H9 (cell line): ENCODE results near the gene ADARB2. TPM values are rescaled to one million over a fixed set of nuclear protein-coding genes. Genes with fewer than 3 reads are reported as not detected.

Source experiments
- DNase-seq: peaks from one replicate; pipeline ENCODE4 v3.0.0-alpha.2; 2017
- H2AFZ ChIP-seq: one replicate; pipeline ENCODE4 v1.6.1; 2013; ENCODE audit warnings: mild to moderate bottlenecking, low read length, control low read depth, moderate library complexity
- H2AK5ac ChIP-seq: 2 replicates; pipeline ENCODE4 v1.6.1; 2013; ENCODE audit warnings: low read length, control low read depth, mixed read lengths; ENCODE audit not compliant: insufficient read length
- H2BK120ac ChIP-seq: one replicate; pipeline ENCODE4 v1.6.1; 2013; ENCODE audit warnings: low read depth, mild to moderate bottlenecking, low read length, control low read depth, inconsistent platforms; ENCODE audit not compliant: poor library complexity, severe bottlenecking
- H2BK12ac ChIP-seq: 2 replicates; pipeline ENCODE4 v1.6.1; 2013; ENCODE audit warnings: low read length, control low read depth, mixed read lengths, low read depth; ENCODE audit not compliant: insufficient read length
- H2BK15ac ChIP-seq: 2 replicates; pipeline ENCODE4 v1.6.1; 2013; ENCODE audit warnings: low read depth, low read length, control low read depth
- H2BK20ac ChIP-seq: one replicate; pipeline ENCODE4 v1.6.1; 2013; ENCODE audit warnings: low read depth, mild to moderate bottlenecking, low read length, control low read depth, inconsistent platforms; ENCODE audit not compliant: poor library complexity, severe bottlenecking
- H2BK5ac ChIP-seq: 2 replicates; pipeline ENCODE4 v1.6.1; 2013; ENCODE audit warnings: low read length, control low read depth, mixed read lengths; ENCODE audit not compliant: insufficient read length
- H3K14ac ChIP-seq: 2 replicates; pipeline ENCODE4 v1.6.1; 2013; ENCODE audit warnings: low read length, control low read depth; ENCODE audit not compliant: insufficient read depth
- H3K18ac ChIP-seq: 2 replicates; pipeline ENCODE4 v1.6.1; 2013; ENCODE audit warnings: low read depth, mild to moderate bottlenecking, mixed read lengths, low read length, control low read depth; ENCODE audit not compliant: insufficient read length
- H3K23ac ChIP-seq: 2 replicates; pipeline ENCODE4 v1.6.1; 2013; ENCODE audit warnings: low read length, control low read depth, mixed read lengths, low read depth; ENCODE audit not compliant: insufficient read length
- H3K23me2 ChIP-seq: 2 replicates; pipeline ENCODE4 v1.6.1; 2013; ENCODE audit warnings: low read depth, mild to moderate bottlenecking, mixed read lengths, low read length, control low read depth; ENCODE audit not compliant: insufficient read length, poor library complexity, severe bottlenecking
- H3K27ac ChIP-seq: 2 replicates; pipeline ENCODE4 v1.5.1; 2013; ENCODE audit warnings: low read length, control low read depth, mixed read lengths, low read depth; ENCODE audit not compliant: insufficient read length
- H3K27me3 ChIP-seq: 2 replicates; pipeline ENCODE4 v1.6.1; 2013; ENCODE audit warnings: low read length, control low read depth, inconsistent platforms; ENCODE audit not compliant: insufficient read depth
- H3K4ac ChIP-seq: 2 replicates; pipeline ENCODE4 v1.6.1; 2013; ENCODE audit warnings: low read depth, mild to moderate bottlenecking, control low read depth, inconsistent platforms, low read length, moderate library complexity
- H3K4me1 ChIP-seq: 2 replicates; pipeline ENCODE4 v1.6.1; 2013; ENCODE audit warnings: low read length, control low read depth, inconsistent platforms; ENCODE audit not compliant: insufficient read depth
- H3K4me2 ChIP-seq: 2 replicates; pipeline ENCODE4 v1.6.1; 2013; ENCODE audit warnings: low read length, control low read depth, mixed read lengths; ENCODE audit not compliant: insufficient read length, insufficient read depth
- H3K56ac ChIP-seq: 2 replicates; pipeline ENCODE4 v1.6.1; 2013; ENCODE audit warnings: low read depth, mild to moderate bottlenecking, mixed read lengths, low read length, control low read depth; ENCODE audit not compliant: insufficient read length
- H3K79me1 ChIP-seq: 2 replicates; pipeline ENCODE4 v1.6.1; 2013; ENCODE audit warnings: low read depth, mild to moderate bottlenecking, moderate library complexity, low read length, control low read depth, inconsistent platforms; ENCODE audit not compliant: insufficient read depth, poor library complexity, severe bottlenecking
- H3K79me2 ChIP-seq: 2 replicates; pipeline ENCODE4 v1.6.1; 2013; ENCODE audit warnings: low read length, control low read depth, inconsistent platforms; ENCODE audit not compliant: insufficient read depth
- H3K9ac ChIP-seq: 2 replicates; pipeline ENCODE4 v1.6.1; 2013; ENCODE audit warnings: low read length, control low read depth, mixed read lengths; ENCODE audit not compliant: insufficient read length; ENCODE audit errors: extremely low read depth
- H3K9me3 ChIP-seq: one replicate; pipeline ENCODE4 v1.6.1; 2013; ENCODE audit warnings: low read depth, low read length, inconsistent platforms; ENCODE audit not compliant: control insufficient read depth
- H3T11ph ChIP-seq: one replicate; pipeline ENCODE4 v1.6.1; 2013; ENCODE audit warnings: mild to moderate bottlenecking, low read length, control low read depth, inconsistent platforms
- H4K20me1 ChIP-seq: one replicate; pipeline ENCODE4 v1.6.1; 2013; ENCODE audit not compliant: control insufficient read depth, insufficient read length, insufficient read depth
- H4K5ac ChIP-seq: 2 replicates; pipeline ENCODE4 v1.6.1; 2013; ENCODE audit warnings: low read depth, mild to moderate bottlenecking, mixed read lengths, low read length, control low read depth; ENCODE audit not compliant: insufficient read length
- H4K8ac ChIP-seq: replicated peaks from 2 replicates; pipeline ENCODE4 v1.6.1; 2013; ENCODE audit warnings: low read length, control low read depth, mixed read lengths, low read depth; ENCODE audit not compliant: insufficient read length
- H4K91ac ChIP-seq: 2 replicates; pipeline ENCODE4 v1.6.1; 2013; ENCODE audit warnings: low read depth, mild to moderate bottlenecking, moderate library complexity, mixed read lengths, low read length, control low read depth; ENCODE audit not compliant: insufficient read length
- H3K27ac Mint-ChIP-seq, 3 experiments: 2 replicates in 2 of 3; 3 replicates in 1 of 3; pipeline ENCODE4 v1.8.0; 2020 to 2021; ENCODE audit warnings: mixed read lengths in 3 of 3, mild to moderate bottlenecking in 1 of 3, moderate library complexity in 1 of 3
- H3K27me3 Mint-ChIP-seq: 2 replicates; pipeline ENCODE4 v1.8.0; 2021; ENCODE audit warnings: low read depth, mild to moderate bottlenecking, moderate library complexity, mixed read lengths
- H3K36me3 Mint-ChIP-seq, 3 experiments: 2 replicates in 2 of 3; 3 replicates in 1 of 3; pipeline ENCODE4 v1.8.0; 2020 to 2021; ENCODE audit warnings: low read depth in 3 of 3, mixed read lengths in 3 of 3; ENCODE audit not compliant: insufficient read depth in 1 of 3
- H3K4me1 Mint-ChIP-seq, 2 experiments: 2 replicates each; pipeline ENCODE4 v1.8.0; 2020; ENCODE audit warnings: mixed read lengths in 2 of 2
- H3K4me3 Mint-ChIP-seq, 2 experiments: 2 replicates in 1 of 2; 3 replicates in 1 of 2; pipeline ENCODE4 v1.8.0; 2020 to 2021; ENCODE audit warnings: mild to moderate bottlenecking in 2 of 2, mixed read lengths in 2 of 2, moderate library complexity in 1 of 2
- H3K9me3 Mint-ChIP-seq, 2 experiments: 2 replicates in 1 of 2; 3 replicates in 1 of 2; pipeline ENCODE4 v1.8.0; 2020; ENCODE audit warnings: mild to moderate bottlenecking in 2 of 2, mixed read lengths in 2 of 2, moderate library complexity in 1 of 2
- WGBS: extraction: QIAGEN DNeasy Blood & Tissue Kit; methylation state at CpG from one replicate; pipeline ENCODE4 v1.1.7; 2013; ENCODE audit warnings: missing lambda C conversion rate, low lambda C conversion rate, mixed read lengths; ENCODE audit not compliant: insufficient read length; ENCODE audit errors: extremely low coverage; 5-methylcytosine and 5-hydroxymethylcytosine counted together
- total RNA-seq: library from RNA; stranded (reverse); gene quantifications from 2 replicates; pipeline ENCODE4 v1.2.1, GENCODE V29; 2021
- TF ChIP-seq, protein P1 (sequence below): fragments of 200-600 bp; sonication (generic); conservative IDR thresholded peaks from 3 replicates; pipeline ENCODE4 v1.8.0; 2021; ENCODE audit warnings: antibody characterized with exemption, mild to moderate bottlenecking

Gene ADARB2
- total RNA-seq, 1 experiment from 2014 or later, result 0.87 TPM

GRCh38 chr10:1578392-1579140 is 158.8 kb downstream of the ADARB2 start:
- Histone ChIP-seq H3K79me1 (no peaks in the 10 kb centered on the region), H2AK5ac (no peak overlapping the region), H2AFZ (no peak overlapping the region), H3K23me2 (no peaks in the 10 kb centered on the region), H2BK15ac (no peak overlapping the region), H3K27me3 (no peaks in the 10 kb centered on the region), H3K56ac (no peak overlapping the region), H3K4me2 (no peak overlapping the region), H2BK20ac (no peak overlapping the region), H3K9ac (no peak overlapping the region), H4K5ac (no peak overlapping the region), H2BK12ac (no peak overlapping the region), H3K9me3 (no peaks in the 10 kb centered on the region), H4K91ac (no peak overlapping the region), H3K27ac (no peak overlapping the region), H3T11ph (no peak overlapping the region), H2BK5ac (no peak overlapping the region), H2BK120ac (no peak overlapping the region), H3K23ac (no peak overlapping the region), H4K8ac (no peak overlapping the region), H3K4ac (no peak overlapping the region), H4K20me1 (no peaks in the 10 kb centered on the region), H3K4me1 (no peaks in the 10 kb centered on the region), H3K79me2 (no peaks in the 10 kb centered on the region), H3K14ac (no peak overlapping the region), H3K18ac (no peak overlapping the region)
- Mint-ChIP-seq H3K36me3 (no peaks in the 10 kb centered on the region), H3K27me3 (peaks cover 9% of the 10 kb centered on the region), H3K27ac (no peak overlapping the region), H3K9me3 (no peaks in the 10 kb centered on the region), H3K4me3 (no peak overlapping the region), H3K4me1 (no peaks in the 10 kb centered on the region)
- WGBS, result no CpG with 5 or more reads among the region's 19 CpGs
- no peak for DNase-seq
- TF ChIP-seq, protein P1, sequence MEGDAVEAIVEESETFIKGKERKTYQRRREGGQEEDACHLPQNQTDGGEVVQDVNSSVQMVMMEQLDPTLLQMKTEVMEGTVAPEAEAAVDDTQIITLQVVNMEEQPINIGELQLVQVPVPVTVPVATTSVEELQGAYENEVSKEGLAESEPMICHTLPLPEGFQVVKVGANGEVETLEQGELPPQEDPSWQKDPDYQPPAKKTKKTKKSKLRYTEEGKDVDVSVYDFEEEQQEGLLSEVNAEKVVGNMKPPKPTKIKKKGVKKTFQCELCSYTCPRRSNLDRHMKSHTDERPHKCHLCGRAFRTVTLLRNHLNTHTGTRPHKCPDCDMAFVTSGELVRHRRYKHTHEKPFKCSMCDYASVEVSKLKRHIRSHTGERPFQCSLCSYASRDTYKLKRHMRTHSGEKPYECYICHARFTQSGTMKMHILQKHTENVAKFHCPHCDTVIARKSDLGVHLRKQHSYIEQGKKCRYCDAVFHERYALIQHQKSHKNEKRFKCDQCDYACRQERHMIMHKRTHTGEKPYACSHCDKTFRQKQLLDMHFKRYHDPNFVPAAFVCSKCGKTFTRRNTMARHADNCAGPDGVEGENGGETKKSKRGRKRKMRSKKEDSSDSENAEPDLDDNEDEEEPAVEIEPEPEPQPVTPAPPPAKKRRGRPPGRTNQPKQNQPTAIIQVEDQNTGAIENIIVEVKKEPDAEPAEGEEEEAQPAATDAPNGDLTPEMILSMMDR, result no peak
